ENCODE measurements around the gene FN3K. TPM values are rescaled to one million over a fixed set of nuclear protein-coding genes. Genes with fewer than 3 reads are reported as not detected.

Gene FN3K
- total and polyA plus RNA-seq, 2 of the 4 experiments (the other 2 are of a cell fraction), result 0.90 to 2.9 TPM

- in situ Hi-C loops (cut with MboI; ENCODE audit: low sequenced_read_pairs) (no loop called here), intact Hi-C loops (cut with micrococcal nuclease) (no loop called here), dilution Hi-C loops (cut with HindIII; ENCODE audit: low sequenced_read_pairs, unreplicated experiment) (no loop called here)
- Histone ChIP-seq H3K23ac (ENCODE audit: low read depth, low read length) (no peak overlapping the region), H3K14ac (replicated peaks; ENCODE audit: low read depth, low read length) (no peak overlapping the region), H2BK5ac (ENCODE audit: low read depth, low read length, poor library complexity, severe bottlenecking) (no peak overlapping the region), H3K9me3 (ENCODE audit: control insufficient read depth, insufficient read depth, low read length) (no peaks in the 10 kb centered on the region), H3K9me1 (ENCODE audit: insufficient read depth, low read length) (peaks cover 5% of the 10 kb centered on the region; the same call in 1 of the 2 replicates), H3K4me3 (ENCODE audit: insufficient read depth, low read depth, low read length) (no peak overlapping the region), H2BK15ac (ENCODE audit: low read depth, low read length) (no peak overlapping the region), H4K8ac (ENCODE audit: low read depth in 2 of 2, low read length in 2 of 2) (no peak overlapping the region), H3K18ac (ENCODE audit: low read depth, low read length) (no peak overlapping the region), H3K4me1 (ENCODE audit: control insufficient read depth, insufficient read depth, low read length) (peaks cover 7% of the 10 kb centered on the region), H2BK20ac (ENCODE audit: low read depth, low read length) (no peak overlapping the region), H2AK5ac (ENCODE audit: low read depth, low read length) (no peak overlapping the region), H3K4ac (ENCODE audit: low read depth, low read length) (no peak overlapping the region), H4K20me1 (ENCODE audit: insufficient read depth, low read length) (peaks cover 6% of the 10 kb centered on the region), H3K27ac (ENCODE audit: insufficient read depth, low read length) (no peak overlapping the region), H3K56ac (ENCODE audit: extremely low read depth, insufficient read depth, low read length) (no peak overlapping the region), H2AK9ac (replicated peaks; ENCODE audit: low read depth, low read length, poor library complexity) (no peak overlapping the region), H3K9ac (ENCODE audit: low read depth, low read length) (no peak overlapping the region), H3K4me2 (ENCODE audit: low read depth, low read length) (no peak overlapping the region), H4K5ac (ENCODE audit: low read depth, low read length) (no peak overlapping the region), H3K79me1 (ENCODE audit: low read depth in 1 of 2, low read length in 2 of 2) (peaks cover 6 to 61% of the 10 kb centered on the region in 2 experiments), H3K27me3 (ENCODE audit: control insufficient read depth, insufficient read depth, low read length) (no peaks in the 10 kb centered on the region), H2BK120ac (ENCODE audit: low read depth, low read length) (no peak overlapping the region; the same call in 1 of the 2 replicates), H2AFZ (replicated peaks; ENCODE audit: low read length, poor library complexity) (no peak overlapping the region), H4K91ac (ENCODE audit: insufficient read depth, low read depth, low read length) (no peak overlapping the region), H3K36me3 (ENCODE audit: control insufficient read depth, insufficient read depth, low read length) (no peaks in the 10 kb centered on the region; the same call in 1 of the 2 replicates)
- no TSS peak for BruUV-seq (replicated peaks)
- POLR2A ChIA-PET (ENCODE audit: unreplicated experiment), result no interaction called here
- CTCF ChIA-PET, result no interaction called here
- DNase-seq, result no peak
- ATAC-seq (ENCODE audit: low read depth), result no peak
- TF ChIP-seq MXI1 (IDR thresholded peaks at IDR 0.05; ENCODE audit: borderline replicate concordance, low read depth, low read length), result no peak
- no peak for TF ChIP-seq SMC3 (IDR thresholded peaks at IDR 0.05; ENCODE audit: low read depth, low read length)
- no peak for TF ChIP-seq NFE2L2 (IDR thresholded peaks at IDR 0.05; ENCODE audit: low read depth, low read length)
- TF ChIP-seq POLR2A (IDR thresholded peaks at IDR 0.05; ENCODE audit: low read depth, low read length), result no peak
- no peak for TF ChIP-seq FOS (IDR thresholded peaks at IDR 0.05; ENCODE audit: low read depth, low read length)
- no peak for TF ChIP-seq RAD21 (IDR thresholded peaks at IDR 0.05; ENCODE audit: low read length)
- no peak for TF ChIP-seq ELK1 (IDR thresholded peaks at IDR 0.05; ENCODE audit: borderline replicate concordance, low read depth, low read length)
- no peak for TF ChIP-seq MAZ (IDR thresholded peaks at IDR 0.05; ENCODE audit: borderline replicate concordance, low read depth, low read length)
- TF ChIP-seq RFX5 (IDR thresholded peaks at IDR 0.05; ENCODE audit: low read depth, low read length), result no peak
- no peak for TF ChIP-seq CHD1 (IDR thresholded peaks at IDR 0.05; ENCODE audit: low read depth, low read length)
- TF ChIP-seq MAFK (IDR thresholded peaks at IDR 0.05; ENCODE audit: low read depth, low read length), result no peak
- TF ChIP-seq RCOR1 (IDR thresholded peaks at IDR 0.05; ENCODE audit: insufficient replicate concordance, low read length), result no peak
- TF ChIP-seq USF2 (IDR thresholded peaks at IDR 0.05; ENCODE audit: low read depth, low read length), result no peak
- TF ChIP-seq CTCF (conservative IDR thresholded peaks at IDR 0.05; ENCODE audit: low read depth, low read length), result no peak
- TF ChIP-seq CEBPB (IDR thresholded peaks at IDR 0.05; ENCODE audit: low read depth, low read length), result no peak
- TF ChIP-seq BHLHE40 (IDR thresholded peaks at IDR 0.05; ENCODE audit: low read depth, low read length), result no peak
- 88% methylated on average over 5 of the region's 15 CpGs; no CpG with 5 or more reads in 1 of the 2 experiments for whole genome bisulfite sequencing, 2 experiments (ENCODE audit: extremely low coverage in 2 of 2, insufficient read length in 1 of 2)
These were observed 58.7 kb downstream of the FN3K start for GRCh38 chr17:82793974-82794630.
